Lung (tissue), 12 donors: ENCODE measurements around the gene SLC6A16. TPM values are rescaled to one million over a fixed set of nuclear protein-coding genes. Genes with fewer than 3 reads are reported as not detected.

ENCODE experiments used
- ATAC-seq: fragments of 200-7000 bp; cut with Tn5 transposase; one replicate; pipeline ENCODE4 v1.9.1; 2020; ENCODE audit warnings: moderate number of reproducible peaks; ENCODE audit not compliant: insufficient read depth, low FRiP score
- DNase-seq, 3 donors: peaks; one replicate each; pipeline ENCODE4 v3.0.0-alpha.2; 2013 to 2017
- H3K27ac ChIP-seq, 2 donors: one replicate each; pipeline ENCODE4 v1.5.1; 2013; ENCODE audit warnings: mild to moderate bottlenecking in 2 of 2, moderate library complexity in 2 of 2, control low read depth in 1 of 2, inconsistent platforms in 1 of 2, low read depth in 1 of 2, low read length in 1 of 2
- H3K27me3 ChIP-seq, 3 donors: one replicate each; pipeline ENCODE4 v1.5.1; 2013; ENCODE audit warnings: low read length in 2 of 3; ENCODE audit not compliant: control insufficient read depth in 3 of 3, insufficient read depth in 3 of 3
- H3K36me3 ChIP-seq, 4 donors: one replicate each; pipeline ENCODE4 v1.5.1; 2013; ENCODE audit warnings: low read length in 4 of 4, mild to moderate bottlenecking in 1 of 4, moderate library complexity in 1 of 4; ENCODE audit not compliant: control insufficient read depth in 4 of 4, insufficient read depth in 4 of 4
- H3K4me1 ChIP-seq, 5 donors: one replicate each; pipeline ENCODE4 v1.5.1; 2013; ENCODE audit warnings: low read length in 5 of 5, mild to moderate bottlenecking in 2 of 5, moderate library complexity in 1 of 5; ENCODE audit not compliant: control insufficient read depth in 5 of 5, insufficient read depth in 5 of 5
- H3K4me3 ChIP-seq: one replicate; pipeline ENCODE4 v1.5.1; 2013; ENCODE audit warnings: mild to moderate bottlenecking, control low read depth, moderate library complexity
- H3K9ac ChIP-seq, 2 donors: one replicate each; pipeline ENCODE4 v1.5.1; 2013; ENCODE audit warnings: low read length in 2 of 2, control low read depth in 1 of 2; ENCODE audit not compliant: insufficient read depth in 1 of 2
- H3K9me3 ChIP-seq, 4 donors: one replicate each; pipeline ENCODE4 v1.5.1; 2013; ENCODE audit warnings: low read length in 3 of 4, mild to moderate bottlenecking in 1 of 4, moderate library complexity in 1 of 4; ENCODE audit not compliant: control insufficient read depth in 4 of 4, insufficient read depth in 3 of 4
- WGBS, 2 donors: extraction: QIAGEN DNeasy Blood & Tissue Kit; methylation state at CpG; one replicate each; pipeline ENCODE4 v1.1.7; 2013; 5-methylcytosine and 5-hydroxymethylcytosine counted together
- polyA plus RNA-seq, 2 donors: library from polyadenylated mRNA; stranded (reverse); fragments of 200-250 nt; gene quantifications; one replicate each; pipeline ENCODE4 v1.2.1, GENCODE V29; 2013
- total RNA-seq, 2 donors: library from RNA; depleted of rRNA in 1 of 2; stranded (reverse); fragments of >200 nt in 1 of 2; gene quantifications; one replicate each; pipeline ENCODE4 v1.2.1, GENCODE V29; 2014 to 2021
- TF ChIP-seq, protein P1 (sequence below): IDR thresholded peaks from 2 replicates; pipeline ENCODE4 v1.5.1; 2012; ENCODE audit warnings: mild to moderate bottlenecking; ENCODE audit errors: control extremely low read depth, extremely low read depth
- donor health status: control.
- donor health status: control.
- donor health status: Bipolar disorder and iron deficiency.
- donor health status: healthy.
- donor health status: DM: yes; HTN: yes; CAD: no.

SLC6A16 gene
- total and polyA plus RNA-seq, 4 donors, result 0.93 to 2.5 (median 2.1) TPM

DNA sequence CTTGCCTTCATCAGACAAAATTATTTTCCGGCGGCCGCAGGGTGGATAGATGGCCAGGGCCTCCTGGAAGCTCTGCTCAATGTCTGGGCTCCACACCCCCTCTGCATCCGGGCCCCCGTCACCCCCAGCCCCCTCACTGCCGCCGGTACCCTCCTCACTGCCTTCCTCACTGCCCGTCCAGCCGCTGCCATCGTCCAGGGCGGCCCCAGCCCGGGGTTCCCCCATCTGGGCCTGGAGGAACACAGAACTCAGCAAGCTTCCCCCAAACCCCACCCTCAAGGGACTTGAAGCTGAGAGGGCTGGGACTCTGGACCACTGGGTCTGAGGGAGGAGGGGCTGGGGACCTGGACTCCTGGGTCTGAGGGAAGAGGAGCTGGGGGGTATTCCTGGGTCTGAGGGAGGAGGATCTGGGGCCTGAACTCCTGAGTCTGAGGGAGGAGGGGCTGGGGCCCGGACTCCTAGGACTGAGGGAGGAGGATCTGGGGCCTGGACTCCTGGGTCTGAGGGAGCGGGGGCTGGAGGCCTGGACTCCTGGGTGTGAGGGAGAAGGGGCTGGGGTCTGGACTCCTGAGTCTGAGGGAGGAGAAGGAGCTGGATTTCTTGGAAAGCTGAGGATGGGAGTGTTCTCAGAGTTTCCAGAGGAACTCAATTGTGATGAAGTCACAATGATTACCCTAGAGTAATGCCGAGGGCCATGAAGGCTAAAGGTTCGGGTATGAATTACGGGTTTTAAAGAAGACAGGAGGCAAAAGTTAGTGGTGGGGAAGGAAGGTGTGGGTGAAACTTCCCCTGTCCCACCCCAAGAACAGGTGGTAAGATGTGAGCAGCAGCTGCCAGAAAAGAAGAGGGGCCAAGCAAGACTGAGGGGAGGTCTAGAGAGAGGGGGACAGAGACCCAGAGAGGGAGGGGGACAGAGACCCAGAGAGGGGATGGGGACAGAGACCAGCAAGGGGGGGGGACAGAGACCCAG lies 35.1 kb upstream of the SLC6A16 start:
- TF ChIP-seq, protein P1, sequence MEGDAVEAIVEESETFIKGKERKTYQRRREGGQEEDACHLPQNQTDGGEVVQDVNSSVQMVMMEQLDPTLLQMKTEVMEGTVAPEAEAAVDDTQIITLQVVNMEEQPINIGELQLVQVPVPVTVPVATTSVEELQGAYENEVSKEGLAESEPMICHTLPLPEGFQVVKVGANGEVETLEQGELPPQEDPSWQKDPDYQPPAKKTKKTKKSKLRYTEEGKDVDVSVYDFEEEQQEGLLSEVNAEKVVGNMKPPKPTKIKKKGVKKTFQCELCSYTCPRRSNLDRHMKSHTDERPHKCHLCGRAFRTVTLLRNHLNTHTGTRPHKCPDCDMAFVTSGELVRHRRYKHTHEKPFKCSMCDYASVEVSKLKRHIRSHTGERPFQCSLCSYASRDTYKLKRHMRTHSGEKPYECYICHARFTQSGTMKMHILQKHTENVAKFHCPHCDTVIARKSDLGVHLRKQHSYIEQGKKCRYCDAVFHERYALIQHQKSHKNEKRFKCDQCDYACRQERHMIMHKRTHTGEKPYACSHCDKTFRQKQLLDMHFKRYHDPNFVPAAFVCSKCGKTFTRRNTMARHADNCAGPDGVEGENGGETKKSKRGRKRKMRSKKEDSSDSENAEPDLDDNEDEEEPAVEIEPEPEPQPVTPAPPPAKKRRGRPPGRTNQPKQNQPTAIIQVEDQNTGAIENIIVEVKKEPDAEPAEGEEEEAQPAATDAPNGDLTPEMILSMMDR, result no peak
- H3K27me3 ChIP-seq, result no peaks in the 10 kb centered on the region
- WGBS, 2 donors, result 72 to 73% methylated on average over 17 of the region's 17 CpGs
- H3K9me3 ChIP-seq, result no peaks in the 10 kb centered on the region
- peaks cover 0 to 29% (median 12%) of the 10 kb centered on the region in 4 donors for H3K36me3 ChIP-seq
- no peak for ATAC-seq
- peak overlapping the region in 1 of 2 donors; percentile 20 for H3K27ac ChIP-seq
- H3K4me3 ChIP-seq, result no peak overlapping the region
- DNase-seq, result no peak
- peaks cover 0 to 29% (median 13%) of the 10 kb centered on the region in 5 donors for H3K4me1 ChIP-seq
- H3K9ac ChIP-seq, result peak overlapping the region; percentile 55 to 99

DNA sequence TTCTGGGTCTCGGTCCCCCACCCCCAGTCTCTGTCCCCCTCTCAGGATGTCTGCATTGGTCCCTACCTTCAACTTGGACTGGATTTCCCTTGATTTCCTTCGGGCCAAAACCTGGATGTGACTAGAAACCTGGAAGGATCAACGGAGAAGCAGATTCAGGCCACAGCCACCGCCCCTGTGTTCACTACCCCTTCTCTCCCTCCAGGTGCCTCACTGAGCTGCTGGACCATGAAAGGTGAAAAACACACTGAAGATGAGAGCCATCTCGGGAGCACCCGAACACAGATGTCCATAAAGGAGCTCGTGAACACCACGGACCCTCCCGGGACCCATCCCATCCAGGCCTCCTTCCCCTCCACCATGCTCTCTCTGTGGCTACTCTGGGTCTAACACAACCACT lies 32.2 kb upstream of the SLC6A16 start:
- H3K36me3 ChIP-seq, result peaks cover 2 to 47% (median 20%) of the 10 kb centered on the region in 4 donors
- WGBS, 2 donors, result 80 to 83% methylated on average over 9 of the region's 9 CpGs

DNA sequence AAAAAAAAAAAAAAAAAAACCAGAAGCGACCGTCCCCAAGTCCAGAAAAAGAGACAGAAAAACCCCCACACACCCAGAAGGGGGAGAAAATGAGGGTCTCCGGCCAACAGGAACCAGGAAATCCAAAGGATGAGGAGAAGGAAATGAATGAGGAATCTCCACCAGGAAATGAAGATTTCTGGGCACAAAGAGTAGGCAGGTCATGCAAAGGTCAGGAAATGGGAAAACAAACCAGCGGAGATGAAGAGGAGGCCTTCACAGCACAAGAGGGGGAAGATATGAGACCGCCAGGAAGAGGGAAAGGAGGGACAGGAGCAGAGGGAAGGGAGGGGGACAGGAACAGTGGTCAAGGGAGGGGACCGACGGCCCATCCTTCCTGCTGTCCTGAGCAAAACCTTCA lies 31.4 kb upstream of the SLC6A16 start:
- ATAC-seq (no peak), DNase-seq (peak in 2 of 3 donors; percentile 38 to 47)
- no peaks in the 10 kb centered on the region for H3K27me3 ChIP-seq
- 39 to 48% methylated on average over 7 of the region's 7 CpGs for WGBS, 2 donors
- no peak overlapping the region for H3K4me3 ChIP-seq
- peaks cover 0 to 23% (median 15%) of the 10 kb centered on the region in 5 donors for H3K4me1 ChIP-seq
- peaks cover 2 to 48% (median 22%) of the 10 kb centered on the region in 4 donors for H3K36me3 ChIP-seq
- H3K9ac ChIP-seq, result peak overlapping the region in 1 of 2 donors; percentile 11
- TF ChIP-seq, protein P1, result no peak
- no peaks in the 10 kb centered on the region for H3K9me3 ChIP-seq
- no peak overlapping the region for H3K27ac ChIP-seq

More for the DNA sequence above, 32.2 kb upstream of the SLC6A16 start:
- Histone ChIP-seq H3K4me3 (no peak overlapping the region), H3K9me3 (no peaks in the 10 kb centered on the region), H3K9ac (peak overlapping the region in 1 of 2 donors; percentile 49), H3K27ac (peak overlapping the region in 1 of 2 donors; percentile 18), H3K4me1 (peaks cover 0 to 23% (median 14%) of the 10 kb centered on the region in 5 donors), H3K27me3 (no peaks in the 10 kb centered on the region)
- TF ChIP-seq, protein P1, result no peak
- ATAC-seq, result no peak
- DNase-seq, result no peak
